IMR-90 (cell line): ENCODE results near the gene MYO9A. TPM values are rescaled to one million over a fixed set of nuclear protein-coding genes. Genes with fewer than 3 reads are reported as not detected.

Experiments used
- ATAC-seq: fragments of 200-7000 bp; cut with Tn5 transposase; 2 replicates; pipeline ENCODE4 v1.9.1; 2020; ENCODE audit warnings: low read depth, mild to moderate bottlenecking, moderate library complexity
- BruUV-seq: library from RNA; stranded (reverse); fragments of 400-500 nt; replicated peaks from 2 replicates; lab custom pipeline; 2021; lab: Mats Ljungman, UMichigan
- CTCF ChIA-PET: fragments of 300-600 bp; formaldehyde crosslinking; extraction: SDS; loops from one replicate; lab custom pipeline; 2021; ENCODE audit warnings: antibody characterized with exemption; lab: Yijun Ruan, JAX
- POLR2A ChIA-PET: fragments of 300-600 bp; sonication (Branson Sonifier 250); formaldehyde crosslinking; loops from one replicate; lab custom pipeline; 2022; ENCODE audit warnings: antibody characterized with exemption; ENCODE audit not compliant: unreplicated experiment; lab: Charles Lee
- DNase-seq: peaks from one replicate; pipeline ENCODE4 v3.0.0; 2013
- H2AFZ ChIP-seq: replicated peaks from 2 replicates; pipeline ENCODE3; 2013; ENCODE audit warnings: low read length, mild to moderate bottlenecking; ENCODE audit not compliant: poor library complexity
- H2AK5ac ChIP-seq: 2 replicates; pipeline ENCODE4 v1.6.1; 2013; ENCODE audit warnings: low read depth, low read length, inconsistent platforms
- H2AK9ac ChIP-seq: replicated peaks from 2 replicates; pipeline ENCODE3; 2013; ENCODE audit warnings: mild to moderate bottlenecking, low read depth, low read length, moderate library complexity; ENCODE audit not compliant: poor library complexity
- H2BK120ac ChIP-seq: 2 replicates; pipeline ENCODE4 v1.6.1; 2013; ENCODE audit warnings: low read depth, low read length, inconsistent platforms
- H2BK15ac ChIP-seq: 3 replicates; pipeline ENCODE4 v1.6.1; 2013; ENCODE audit warnings: low read depth, low read length, inconsistent platforms
- H2BK20ac ChIP-seq: 2 replicates; pipeline ENCODE4 v1.6.1; 2013; ENCODE audit warnings: low read depth, mild to moderate bottlenecking, inconsistent platforms, low read length, moderate library complexity
- H2BK5ac ChIP-seq: 2 replicates; pipeline ENCODE4 v1.6.1; 2013; ENCODE audit warnings: mild to moderate bottlenecking, low read depth, low read length, inconsistent platforms; ENCODE audit not compliant: poor library complexity, severe bottlenecking
- H3K14ac ChIP-seq: replicated peaks from 2 replicates; pipeline ENCODE4 v1.6.1; 2013; ENCODE audit warnings: low read depth, low read length, inconsistent platforms
- H3K18ac ChIP-seq: 2 replicates; pipeline ENCODE4 v1.6.1; 2013; ENCODE audit warnings: low read depth, low read length, control low read depth
- H3K23ac ChIP-seq: 2 replicates; pipeline ENCODE4 v1.6.1; 2013; ENCODE audit warnings: low read depth, low read length, inconsistent platforms
- H3K27ac ChIP-seq: 2 replicates; pipeline ENCODE4 v1.5.1; 2013; ENCODE audit warnings: mild to moderate bottlenecking, control low read depth, low read length; ENCODE audit not compliant: insufficient read depth
- H3K27me3 ChIP-seq: 2 replicates; pipeline ENCODE4 v1.6.1; 2013; ENCODE audit warnings: low read length; ENCODE audit not compliant: control insufficient read depth, insufficient read depth
- H3K36me3 ChIP-seq: 2 replicates; pipeline ENCODE4 v1.6.1; 2013; ENCODE audit warnings: low read length, mixed read lengths; ENCODE audit not compliant: control insufficient read depth, insufficient read depth
- H3K4ac ChIP-seq: 2 replicates; pipeline ENCODE4 v1.6.1; 2013; ENCODE audit warnings: low read depth, low read length, inconsistent platforms
- H3K4me1 ChIP-seq: 2 replicates; pipeline ENCODE4 v1.6.1; 2013; ENCODE audit warnings: low read length, mixed read lengths; ENCODE audit not compliant: control insufficient read depth, insufficient read depth
- H3K4me2 ChIP-seq: 2 replicates; pipeline ENCODE4 v1.6.1; 2013; ENCODE audit warnings: low read depth, mild to moderate bottlenecking, control low read depth, low read length, moderate library complexity
- H3K4me3 ChIP-seq: 2 replicates; pipeline ENCODE4 v1.5.1; 2013; ENCODE audit warnings: low read depth, mild to moderate bottlenecking, control low read depth, low read length, moderate library complexity; ENCODE audit not compliant: insufficient read depth
- H3K56ac ChIP-seq: 2 replicates; pipeline ENCODE4 v1.6.1; 2013; ENCODE audit warnings: low read length, inconsistent platforms; ENCODE audit not compliant: insufficient read depth; ENCODE audit errors: extremely low read depth
- H3K79me1 ChIP-seq, 2 experiments: 2 replicates each; pipeline ENCODE4 v1.6.1; 2013; ENCODE audit warnings: low read length in 2 of 2, inconsistent platforms in 1 of 2, low read depth in 1 of 2
- H3K9ac ChIP-seq: 2 replicates; pipeline ENCODE4 v1.6.1; 2013; ENCODE audit warnings: low read depth, low read length, control low read depth
- H3K9me1 ChIP-seq: 2 replicates; pipeline ENCODE4 v1.6.1; 2013; ENCODE audit warnings: low read length, inconsistent platforms; ENCODE audit not compliant: insufficient read depth
- H3K9me3 ChIP-seq: 2 replicates; pipeline ENCODE4 v1.6.1; 2013; ENCODE audit warnings: low read length; ENCODE audit not compliant: control insufficient read depth, insufficient read depth
- H4K20me1 ChIP-seq: 2 replicates; pipeline ENCODE4 v1.6.1; 2013; ENCODE audit warnings: low read length, inconsistent platforms; ENCODE audit not compliant: insufficient read depth
- H4K5ac ChIP-seq: 2 replicates; pipeline ENCODE4 v1.6.1; 2013; ENCODE audit warnings: mild to moderate bottlenecking, low read depth, low read length, control low read depth
- H4K8ac ChIP-seq, 2 experiments: 2 replicates each; pipeline ENCODE4 v1.6.1; 2013; ENCODE audit warnings: low read depth in 2 of 2, low read length in 2 of 2, control low read depth in 1 of 2, inconsistent platforms in 1 of 2
- H4K91ac ChIP-seq: 2 replicates; pipeline ENCODE4 v1.6.1; 2013; ENCODE audit warnings: low read depth, low read length, inconsistent platforms; ENCODE audit not compliant: insufficient read depth
- MAFK ChIP-seq: IDR thresholded peaks from 2 replicates; pipeline ENCODE4 v1.6.1; 2012; ENCODE audit warnings: low read depth, low read length, improper control_type of control experiment
- MXI1 ChIP-seq: IDR thresholded peaks from 2 replicates; pipeline ENCODE4 v1.6.1; 2012; ENCODE audit warnings: low read depth, mild to moderate bottlenecking, low read length, moderate library complexity, borderline replicate concordance
- NFE2L2 ChIP-seq: fragments of 150-350 bp; IDR thresholded peaks from 2 replicates; pipeline ENCODE4 v1.6.1; 2016; ENCODE audit warnings: low read depth, mild to moderate bottlenecking, low read length
- WGBS, 2 experiments: methylation state at CpG; one replicate each; pipeline versions ENCODE4 v1.1.5 to v1.1.7; 2013; ENCODE audit warnings: missing lambda C conversion rate in 2 of 2; ENCODE audit not compliant: insufficient read length in 1 of 2; ENCODE audit errors: extremely low coverage in 2 of 2; 5-methylcytosine and 5-hydroxymethylcytosine counted together
- dilution Hi-C: fragments of 300-500 bp; cut with HindIII; formaldehyde crosslinking; loops from one replicate; pipeline ENCODE4 v1.14.3; 2018; ENCODE audit warnings: low sequenced_read_pairs; ENCODE audit not compliant: unreplicated experiment
- in situ Hi-C: fragments of 300-500 bp; cut with MboI; formaldehyde crosslinking; loops from 3 replicates; pipeline ENCODE4 v1.14.3; 2019; ENCODE audit warnings: low sequenced_read_pairs, inconsistent platforms, mixed read lengths
- intact Hi-C: fragments of 100-400 bp; cut with micrococcal nuclease; formaldehyde crosslinking; loops from 2 replicates; pipeline ENCODE4 v1.10.0; 2022
- polyA plus RNA-seq, 3 experiments: library from polyadenylated mRNA; depleted of rRNA; stranded (reverse); fragments of >200 nt; gene quantifications; 2 replicates each; pipeline ENCODE4 v1.2.3, GENCODE V29; 2012; ENCODE audit warnings: low replicate concordance in 1 of 3
- total RNA-seq: library from RNA; depleted of rRNA; stranded (reverse); fragments of >200 nt; gene quantifications from 2 replicates; pipeline ENCODE4 v1.2.3, GENCODE V29; 2012

The MYO9A gene
- total and polyA plus RNA-seq, 2 of the 4 experiments (the other 2 are of a cell fraction), result 6.0 to 49.5 TPM

DNA sequence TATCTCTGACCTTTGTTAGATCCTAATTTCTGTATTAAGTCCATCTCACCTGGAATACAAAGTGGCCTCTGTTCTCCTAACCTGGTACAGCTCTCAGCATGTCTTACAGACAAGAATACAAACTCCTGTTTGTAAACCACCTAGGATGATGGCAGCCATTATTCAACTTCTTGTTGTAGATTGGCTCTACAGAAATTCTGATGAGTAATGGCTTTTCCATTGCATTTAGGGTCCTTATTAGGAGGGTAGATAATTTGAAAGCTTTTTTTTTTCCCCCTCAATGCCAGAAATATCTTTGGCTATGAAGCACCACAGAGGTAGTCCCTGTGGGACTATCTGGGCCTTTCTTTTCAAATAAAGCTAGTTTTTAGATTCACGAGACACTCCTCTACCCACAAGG lies 297.8 kb downstream of the MYO9A start:
- TF ChIP-seq MAFK (peak; percentile 23; the same call in 1 of the 2 replicates), NFE2L2 (no peak), MXI1 (no peak)
- Histone ChIP-seq H3K23ac (no peak overlapping the region), H2AFZ (no peak overlapping the region), H3K4me2 (no peak overlapping the region), H2BK15ac (no peak overlapping the region), H3K27me3 (no peaks in the 10 kb centered on the region), H4K5ac (no peak overlapping the region), H2BK120ac (no peak overlapping the region), H2AK9ac (no peak overlapping the region), H4K91ac (no peak overlapping the region), H4K20me1 (no peaks in the 10 kb centered on the region), H3K4me3 (no peak overlapping the region), H3K36me3 (peaks cover 24% of the 10 kb centered on the region), H2AK5ac (no peak overlapping the region), H3K9me3 (peaks cover 35% of the 10 kb centered on the region), H3K14ac (no peak overlapping the region), H3K4me1 (0 out of 2 replicates have a peak, but pooled peaks cover 1% of the 10 kb centered on the region), H2BK5ac (no peak overlapping the region), H3K18ac (no peak overlapping the region), H3K4ac (no peak overlapping the region), H3K9me1 (no peaks in the 10 kb centered on the region), H2BK20ac (no peak overlapping the region), H3K27ac (no peak overlapping the region), H4K8ac (no peak overlapping the region), H3K9ac (no peak overlapping the region), H3K79me1 (no peaks in the 10 kb centered on the region), H3K56ac (no peak overlapping the region)
- CTCF ChIA-PET, result no interaction called here
- no TSS peak for BruUV-seq
- in situ Hi-C loops (no loop called here), intact Hi-C loops (no loop called here), dilution Hi-C loops (no loop called here)
- DNase-seq, result no peak
- POLR2A ChIA-PET, result no interaction called here
- WGBS, 2 experiments, result no CpG with 5 or more reads among the region's 1 CpG
- ATAC-seq, result no peak
